ENCODE measurements around the gene ABCC9. TPM values are rescaled to one million over a fixed set of nuclear protein-coding genes. Genes with fewer than 3 reads are reported as not detected.
A peak's percentile ranks its signal among the peaks of the same experiment; 100 is the strongest.

Gene ABCC9
- total RNA-seq, 1 experiment from 2014 or later, result 0.07 TPM

- H3K27me3 ChIP-seq (ENCODE audit: insufficient read depth, low read depth), result no peaks in the 10 kb centered on the region
- POLR2A ChIA-PET (ENCODE audit: unreplicated experiment), result no interaction called here
- intact Hi-C loops (cut with micrococcal nuclease; ENCODE audit: unreplicated experiment), result no loop called here
- CTCF ChIA-PET, result no interaction called here
- no peaks in the 10 kb centered on the region for H3K36me3 ChIP-seq (ENCODE audit: low read depth)
- H3K4me3 ChIP-seq, result no peak overlapping the region
- H3K4me2 ChIP-seq, result no peak overlapping the region
- no peaks in the 10 kb centered on the region for H3K9me2 ChIP-seq (ENCODE audit: insufficient read depth)
- no peaks in the 10 kb centered on the region for H3F3A ChIP-seq (ENCODE audit: insufficient read depth, low read depth)
- H3K4me1 ChIP-seq (replicated peaks; ENCODE audit: insufficient read depth), result no peaks in the 10 kb centered on the region
- BruUV-seq (replicated peaks), result no TSS peak
- H3K79me2 ChIP-seq (ENCODE audit: low read depth), result no peaks in the 10 kb centered on the region
- TF ChIP-seq CTCF (conservative IDR thresholded peaks at IDR 0.05) (no peak), EZH2 (IDR thresholded peaks at IDR 0.05; ENCODE audit: low read depth) (no peak)
- 0 out of 2 replicates have a peak, but pooled peaks cover 4% of the 10 kb centered on the region for H3K9me3 ChIP-seq (ENCODE audit: insufficient read depth, low read depth)
- H4K20me1 ChIP-seq (ENCODE audit: insufficient read depth), result no peaks in the 10 kb centered on the region
- H3K27ac ChIP-seq, result no peak overlapping the region
- DNase-seq, result no peak
- no peak overlapping the region for H2AFZ ChIP-seq
Measured at GRCh38 chr12:21949036-21949435, 7.8 kb upstream of the ABCC9 start.

GRCh38 chr12:21946983-21947382 lies 5.8 kb upstream of the ABCC9 start:
- H3K9me3 ChIP-seq (ENCODE audit: insufficient read depth, low read depth), result 0 out of 2 replicates have a peak, but pooled peaks cover 4% of the 10 kb centered on the region
- no peaks in the 10 kb centered on the region for H3K9me2 ChIP-seq (ENCODE audit: insufficient read depth)
- intact Hi-C loops (cut with micrococcal nuclease; ENCODE audit: unreplicated experiment), result no loop called here
- no peak for TF ChIP-seq CTCF (conservative IDR thresholded peaks at IDR 0.05)
- no peak for TF ChIP-seq EZH2 (IDR thresholded peaks at IDR 0.05; ENCODE audit: low read depth)
- no peak overlapping the region for H3K27ac ChIP-seq
- ChIA-PET POLR2A (ENCODE audit: unreplicated experiment) (no interaction called here), CTCF (no interaction called here)
- H4K20me1 ChIP-seq (ENCODE audit: insufficient read depth), result no peaks in the 10 kb centered on the region
- H3K79me2 ChIP-seq (ENCODE audit: low read depth), result no peaks in the 10 kb centered on the region
- H3K4me3 ChIP-seq, result no peak overlapping the region
- H3K27me3 ChIP-seq (ENCODE audit: insufficient read depth, low read depth), result no peaks in the 10 kb centered on the region
- DNase-seq, result no peak
- H3K4me2 ChIP-seq, result no peak overlapping the region
- no peaks in the 10 kb centered on the region for H3K36me3 ChIP-seq (ENCODE audit: low read depth)
- no peak overlapping the region for H2AFZ ChIP-seq
- no TSS peak for BruUV-seq (replicated peaks)
- H3K4me1 ChIP-seq (replicated peaks; ENCODE audit: insufficient read depth), result no peaks in the 10 kb centered on the region
- H3F3A ChIP-seq (ENCODE audit: insufficient read depth, low read depth), result no peaks in the 10 kb centered on the region

GRCh38 chr12:21945002-21945401 lies 3.8 kb upstream of the ABCC9 start:
- ChIA-PET POLR2A (ENCODE audit: unreplicated experiment) (no interaction called here), CTCF (no interaction called here)
- no peak overlapping the region for H3K27ac ChIP-seq
- no peak overlapping the region for H3K4me2 ChIP-seq
- H2AFZ ChIP-seq, result peak overlapping the region; percentile 35; the same call in 1 of the 2 replicates
- H3K9me2 ChIP-seq (ENCODE audit: insufficient read depth), result no peaks in the 10 kb centered on the region
- H3K36me3 ChIP-seq (ENCODE audit: low read depth), result no peaks in the 10 kb centered on the region
- H4K20me1 ChIP-seq (ENCODE audit: insufficient read depth), result no peaks in the 10 kb centered on the region
- 0 out of 2 replicates have a peak, but pooled peaks cover 4% of the 10 kb centered on the region for H3K9me3 ChIP-seq (ENCODE audit: insufficient read depth, low read depth)
- no peaks in the 10 kb centered on the region for H3K4me1 ChIP-seq (replicated peaks; ENCODE audit: insufficient read depth)
- H3K4me3 ChIP-seq, result no peak overlapping the region
- TF ChIP-seq EZH2 (IDR thresholded peaks at IDR 0.05; ENCODE audit: low read depth), result no peak
- no peak for TF ChIP-seq CTCF (conservative IDR thresholded peaks at IDR 0.05)
- no peaks in the 10 kb centered on the region for H3F3A ChIP-seq (ENCODE audit: insufficient read depth, low read depth)
- H3K79me2 ChIP-seq (ENCODE audit: low read depth), result no peaks in the 10 kb centered on the region
- no peaks in the 10 kb centered on the region for H3K27me3 ChIP-seq (ENCODE audit: insufficient read depth, low read depth)
- BruUV-seq (replicated peaks), result no TSS peak
- no peak for DNase-seq
- intact Hi-C loops (cut with micrococcal nuclease; ENCODE audit: unreplicated experiment), result no loop called here
